ENCODE results near the gene MS4A12. TPM values are rescaled to one million over a fixed set of nuclear protein-coding genes. Genes with fewer than 3 reads are reported as not detected.

Gene MS4A12
- total RNA-seq, 1 experiment from 2014 or later, result not detected

DNA sequence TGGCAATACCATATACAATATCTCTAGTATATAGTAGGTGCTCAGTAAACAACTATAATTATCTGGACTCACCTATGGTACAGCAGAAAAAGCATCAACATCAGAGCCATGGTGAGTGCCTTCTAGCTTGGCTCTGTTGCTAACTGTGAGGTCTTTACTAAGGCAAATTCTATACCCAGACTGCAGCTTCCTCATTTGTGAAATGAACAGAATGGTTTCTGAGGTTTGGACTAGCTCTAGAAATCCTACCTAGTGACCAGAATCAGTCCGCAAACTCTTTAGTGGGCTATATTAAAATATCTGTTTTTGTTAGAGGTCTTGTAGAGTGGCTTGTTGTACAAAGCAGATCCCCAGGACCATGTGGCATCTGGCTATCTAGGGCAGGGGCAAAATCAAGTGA is 33.2 kb upstream of the MS4A12 start (continued):
- TF ChIP-seq, protein P1, sequence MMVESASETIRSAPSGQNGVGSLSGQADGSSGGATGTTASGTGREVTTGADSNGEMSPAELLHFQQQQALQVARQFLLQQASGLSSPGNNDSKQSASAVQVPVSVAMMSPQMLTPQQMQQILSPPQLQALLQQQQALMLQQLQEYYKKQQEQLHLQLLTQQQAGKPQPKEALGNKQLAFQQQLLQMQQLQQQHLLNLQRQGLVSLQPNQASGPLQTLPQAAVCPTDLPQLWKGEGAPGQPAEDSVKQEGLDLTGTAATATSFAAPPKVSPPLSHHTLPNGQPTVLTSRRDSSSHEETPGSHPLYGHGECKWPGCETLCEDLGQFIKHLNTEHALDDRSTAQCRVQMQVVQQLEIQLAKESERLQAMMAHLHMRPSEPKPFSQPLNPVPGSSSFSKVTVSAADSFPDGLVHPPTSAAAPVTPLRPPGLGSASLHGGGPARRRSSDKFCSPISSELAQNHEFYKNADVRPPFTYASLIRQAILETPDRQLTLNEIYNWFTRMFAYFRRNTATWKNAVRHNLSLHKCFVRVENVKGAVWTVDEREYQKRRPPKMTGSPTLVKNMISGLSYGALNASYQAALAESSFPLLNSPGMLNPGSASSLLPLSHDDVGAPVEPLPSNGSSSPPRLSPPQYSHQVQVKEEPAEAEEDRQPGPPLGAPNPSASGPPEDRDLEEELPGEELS (CRISPR knock-in tag; IDR thresholded peaks at IDR 0.05), result no peak

DNA sequence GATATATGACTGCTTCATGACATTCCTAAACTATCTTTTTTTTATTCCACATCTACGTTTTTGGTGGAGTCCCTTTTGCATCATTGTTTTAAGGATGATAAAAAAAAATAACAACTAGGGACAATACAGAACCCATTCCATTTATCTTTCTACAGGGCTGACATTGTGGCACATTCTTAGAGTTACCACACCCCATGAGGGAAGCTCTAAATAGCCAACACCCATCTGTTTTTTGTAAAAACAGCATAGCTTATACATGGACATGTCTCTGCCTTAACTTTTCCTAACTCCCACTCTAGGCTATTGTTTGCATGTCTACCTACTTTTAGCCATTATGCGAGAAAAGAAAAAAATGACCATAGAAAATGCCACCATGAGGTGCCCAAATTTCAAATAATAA is 23.7 kb upstream of the MS4A12 start:
- H3K36me3 Mint-ChIP-seq, result no peaks in the 10 kb centered on the region
- POLR2A ChIA-PET, result no interaction called here
- no peak for ATAC-seq
- CTCF ChIA-PET, result interaction anchor here (1.5 kb wide), 1 partner anchor 105 kb away, joined by 4 read pairs; no protein-coding TSS in a partner anchor
- no peak for DNase-seq (ENCODE audit: low spot score)
- no peak for TF ChIP-seq OVOL2 (CRISPR knock-in tag; IDR thresholded peaks at IDR 0.05; ENCODE audit: borderline replicate concordance)
- TF ChIP-seq ZNF263 (CRISPR knock-in tag; IDR thresholded peaks at IDR 0.05; ENCODE audit: low read depth), result no peak
- TF ChIP-seq RELA (CRISPR knock-in tag; IDR thresholded peaks at IDR 0.05; ENCODE audit: borderline replicate concordance), result no peak
- TF ChIP-seq, protein P2, sequence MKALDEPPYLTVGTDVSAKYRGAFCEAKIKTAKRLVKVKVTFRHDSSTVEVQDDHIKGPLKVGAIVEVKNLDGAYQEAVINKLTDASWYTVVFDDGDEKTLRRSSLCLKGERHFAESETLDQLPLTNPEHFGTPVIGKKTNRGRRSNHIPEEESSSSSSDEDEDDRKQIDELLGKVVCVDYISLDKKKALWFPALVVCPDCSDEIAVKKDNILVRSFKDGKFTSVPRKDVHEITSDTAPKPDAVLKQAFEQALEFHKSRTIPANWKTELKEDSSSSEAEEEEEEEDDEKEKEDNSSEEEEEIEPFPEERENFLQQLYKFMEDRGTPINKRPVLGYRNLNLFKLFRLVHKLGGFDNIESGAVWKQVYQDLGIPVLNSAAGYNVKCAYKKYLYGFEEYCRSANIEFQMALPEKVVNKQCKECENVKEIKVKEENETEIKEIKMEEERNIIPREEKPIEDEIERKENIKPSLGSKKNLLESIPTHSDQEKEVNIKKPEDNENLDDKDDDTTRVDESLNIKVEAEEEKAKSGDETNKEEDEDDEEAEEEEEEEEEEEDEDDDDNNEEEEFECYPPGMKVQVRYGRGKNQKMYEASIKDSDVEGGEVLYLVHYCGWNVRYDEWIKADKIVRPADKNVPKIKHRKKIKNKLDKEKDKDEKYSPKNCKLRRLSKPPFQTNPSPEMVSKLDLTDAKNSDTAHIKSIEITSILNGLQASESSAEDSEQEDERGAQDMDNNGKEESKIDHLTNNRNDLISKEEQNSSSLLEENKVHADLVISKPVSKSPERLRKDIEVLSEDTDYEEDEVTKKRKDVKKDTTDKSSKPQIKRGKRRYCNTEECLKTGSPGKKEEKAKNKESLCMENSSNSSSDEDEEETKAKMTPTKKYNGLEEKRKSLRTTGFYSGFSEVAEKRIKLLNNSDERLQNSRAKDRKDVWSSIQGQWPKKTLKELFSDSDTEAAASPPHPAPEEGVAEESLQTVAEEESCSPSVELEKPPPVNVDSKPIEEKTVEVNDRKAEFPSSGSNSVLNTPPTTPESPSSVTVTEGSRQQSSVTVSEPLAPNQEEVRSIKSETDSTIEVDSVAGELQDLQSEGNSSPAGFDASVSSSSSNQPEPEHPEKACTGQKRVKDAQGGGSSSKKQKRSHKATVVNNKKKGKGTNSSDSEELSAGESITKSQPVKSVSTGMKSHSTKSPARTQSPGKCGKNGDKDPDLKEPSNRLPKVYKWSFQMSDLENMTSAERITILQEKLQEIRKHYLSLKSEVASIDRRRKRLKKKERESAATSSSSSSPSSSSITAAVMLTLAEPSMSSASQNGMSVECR (CRISPR knock-in tag; IDR thresholded peaks at IDR 0.05; ENCODE audit: borderline replicate concordance), result no peak
- TF ChIP-seq, protein P3, sequence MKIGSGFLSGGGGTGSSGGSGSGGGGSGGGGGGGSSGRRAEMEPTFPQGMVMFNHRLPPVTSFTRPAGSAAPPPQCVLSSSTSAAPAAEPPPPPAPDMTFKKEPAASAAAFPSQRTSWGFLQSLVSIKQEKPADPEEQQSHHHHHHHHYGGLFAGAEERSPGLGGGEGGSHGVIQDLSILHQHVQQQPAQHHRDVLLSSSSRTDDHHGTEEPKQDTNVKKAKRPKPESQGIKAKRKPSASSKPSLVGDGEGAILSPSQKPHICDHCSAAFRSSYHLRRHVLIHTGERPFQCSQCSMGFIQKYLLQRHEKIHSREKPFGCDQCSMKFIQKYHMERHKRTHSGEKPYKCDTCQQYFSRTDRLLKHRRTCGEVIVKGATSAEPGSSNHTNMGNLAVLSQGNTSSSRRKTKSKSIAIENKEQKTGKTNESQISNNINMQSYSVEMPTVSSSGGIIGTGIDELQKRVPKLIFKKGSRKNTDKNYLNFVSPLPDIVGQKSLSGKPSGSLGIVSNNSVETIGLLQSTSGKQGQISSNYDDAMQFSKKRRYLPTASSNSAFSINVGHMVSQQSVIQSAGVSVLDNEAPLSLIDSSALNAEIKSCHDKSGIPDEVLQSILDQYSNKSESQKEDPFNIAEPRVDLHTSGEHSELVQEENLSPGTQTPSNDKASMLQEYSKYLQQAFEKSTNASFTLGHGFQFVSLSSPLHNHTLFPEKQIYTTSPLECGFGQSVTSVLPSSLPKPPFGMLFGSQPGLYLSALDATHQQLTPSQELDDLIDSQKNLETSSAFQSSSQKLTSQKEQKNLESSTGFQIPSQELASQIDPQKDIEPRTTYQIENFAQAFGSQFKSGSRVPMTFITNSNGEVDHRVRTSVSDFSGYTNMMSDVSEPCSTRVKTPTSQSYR (CRISPR knock-in tag; IDR thresholded peaks at IDR 0.05), result no peak
- no peak for TF ChIP-seq ESRRA (CRISPR knock-in tag; IDR thresholded peaks at IDR 0.05; ENCODE audit: borderline replicate concordance)
- TF ChIP-seq NFYB (CRISPR knock-in tag; conservative IDR thresholded peaks at IDR 0.05; ENCODE audit: low read depth), result no peak
- TF ChIP-seq, protein P4, sequence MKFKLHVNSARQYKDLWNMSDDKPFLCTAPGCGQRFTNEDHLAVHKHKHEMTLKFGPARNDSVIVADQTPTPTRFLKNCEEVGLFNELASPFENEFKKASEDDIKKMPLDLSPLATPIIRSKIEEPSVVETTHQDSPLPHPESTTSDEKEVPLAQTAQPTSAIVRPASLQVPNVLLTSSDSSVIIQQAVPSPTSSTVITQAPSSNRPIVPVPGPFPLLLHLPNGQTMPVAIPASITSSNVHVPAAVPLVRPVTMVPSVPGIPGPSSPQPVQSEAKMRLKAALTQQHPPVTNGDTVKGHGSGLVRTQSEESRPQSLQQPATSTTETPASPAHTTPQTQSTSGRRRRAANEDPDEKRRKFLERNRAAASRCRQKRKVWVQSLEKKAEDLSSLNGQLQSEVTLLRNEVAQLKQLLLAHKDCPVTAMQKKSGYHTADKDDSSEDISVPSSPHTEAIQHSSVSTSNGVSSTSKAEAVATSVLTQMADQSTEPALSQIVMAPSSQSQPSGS (CRISPR knock-in tag; IDR thresholded peaks at IDR 0.05; ENCODE audit: borderline replicate concordance, low read depth), result no peak
- TF ChIP-seq, protein P5, sequence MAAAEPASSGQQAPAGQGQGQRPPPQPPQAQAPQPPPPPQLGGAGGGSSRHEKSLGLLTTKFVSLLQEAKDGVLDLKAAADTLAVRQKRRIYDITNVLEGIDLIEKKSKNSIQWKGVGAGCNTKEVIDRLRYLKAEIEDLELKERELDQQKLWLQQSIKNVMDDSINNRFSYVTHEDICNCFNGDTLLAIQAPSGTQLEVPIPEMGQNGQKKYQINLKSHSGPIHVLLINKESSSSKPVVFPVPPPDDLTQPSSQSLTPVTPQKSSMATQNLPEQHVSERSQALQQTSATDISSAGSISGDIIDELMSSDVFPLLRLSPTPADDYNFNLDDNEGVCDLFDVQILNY (CRISPR knock-in tag; IDR thresholded peaks at IDR 0.05), result no peak
- TF ChIP-seq, protein P6, sequence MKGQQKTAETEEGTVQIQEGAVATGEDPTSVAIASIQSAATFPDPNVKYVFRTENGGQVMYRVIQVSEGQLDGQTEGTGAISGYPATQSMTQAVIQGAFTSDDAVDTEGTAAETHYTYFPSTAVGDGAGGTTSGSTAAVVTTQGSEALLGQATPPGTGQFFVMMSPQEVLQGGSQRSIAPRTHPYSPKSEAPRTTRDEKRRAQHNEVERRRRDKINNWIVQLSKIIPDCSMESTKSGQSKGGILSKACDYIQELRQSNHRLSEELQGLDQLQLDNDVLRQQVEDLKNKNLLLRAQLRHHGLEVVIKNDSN (CRISPR knock-in tag; IDR thresholded peaks at IDR 0.05), result no peak
- TF ChIP-seq, protein P7, sequence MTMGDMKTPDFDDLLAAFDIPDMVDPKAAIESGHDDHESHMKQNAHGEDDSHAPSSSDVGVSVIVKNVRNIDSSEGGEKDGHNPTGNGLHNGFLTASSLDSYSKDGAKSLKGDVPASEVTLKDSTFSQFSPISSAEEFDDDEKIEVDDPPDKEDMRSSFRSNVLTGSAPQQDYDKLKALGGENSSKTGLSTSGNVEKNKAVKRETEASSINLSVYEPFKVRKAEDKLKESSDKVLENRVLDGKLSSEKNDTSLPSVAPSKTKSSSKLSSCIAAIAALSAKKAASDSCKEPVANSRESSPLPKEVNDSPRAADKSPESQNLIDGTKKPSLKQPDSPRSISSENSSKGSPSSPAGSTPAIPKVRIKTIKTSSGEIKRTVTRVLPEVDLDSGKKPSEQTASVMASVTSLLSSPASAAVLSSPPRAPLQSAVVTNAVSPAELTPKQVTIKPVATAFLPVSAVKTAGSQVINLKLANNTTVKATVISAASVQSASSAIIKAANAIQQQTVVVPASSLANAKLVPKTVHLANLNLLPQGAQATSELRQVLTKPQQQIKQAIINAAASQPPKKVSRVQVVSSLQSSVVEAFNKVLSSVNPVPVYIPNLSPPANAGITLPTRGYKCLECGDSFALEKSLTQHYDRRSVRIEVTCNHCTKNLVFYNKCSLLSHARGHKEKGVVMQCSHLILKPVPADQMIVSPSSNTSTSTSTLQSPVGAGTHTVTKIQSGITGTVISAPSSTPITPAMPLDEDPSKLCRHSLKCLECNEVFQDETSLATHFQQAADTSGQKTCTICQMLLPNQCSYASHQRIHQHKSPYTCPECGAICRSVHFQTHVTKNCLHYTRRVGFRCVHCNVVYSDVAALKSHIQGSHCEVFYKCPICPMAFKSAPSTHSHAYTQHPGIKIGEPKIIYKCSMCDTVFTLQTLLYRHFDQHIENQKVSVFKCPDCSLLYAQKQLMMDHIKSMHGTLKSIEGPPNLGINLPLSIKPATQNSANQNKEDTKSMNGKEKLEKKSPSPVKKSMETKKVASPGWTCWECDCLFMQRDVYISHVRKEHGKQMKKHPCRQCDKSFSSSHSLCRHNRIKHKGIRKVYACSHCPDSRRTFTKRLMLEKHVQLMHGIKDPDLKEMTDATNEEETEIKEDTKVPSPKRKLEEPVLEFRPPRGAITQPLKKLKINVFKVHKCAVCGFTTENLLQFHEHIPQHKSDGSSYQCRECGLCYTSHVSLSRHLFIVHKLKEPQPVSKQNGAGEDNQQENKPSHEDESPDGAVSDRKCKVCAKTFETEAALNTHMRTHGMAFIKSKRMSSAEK (CRISPR knock-in tag; IDR thresholded peaks at IDR 0.05; ENCODE audit: borderline replicate concordance), result no peak
- no peak for TF ChIP-seq SOX15 (CRISPR knock-in tag; IDR thresholded peaks at IDR 0.05)
- H3K9me3 Mint-ChIP-seq, result no peaks in the 10 kb centered on the region
- H3K4me1 Mint-ChIP-seq, result no peaks in the 10 kb centered on the region
- no peak overlapping the region for H3K27ac Mint-ChIP-seq
- no peak overlapping the region for H3K4me3 Mint-ChIP-seq
- no peaks in the 10 kb centered on the region for H3K27me3 Mint-ChIP-seq (ENCODE audit: low read depth)
